ENCODE data around the gene TMEM87B. TPM values are rescaled to one million over a fixed set of nuclear protein-coding genes. Genes with fewer than 3 reads are reported as not detected.

TMEM87B gene
- total RNA-seq, 1 experiment from 2014 or later: 37.0 TPM

DNA sequence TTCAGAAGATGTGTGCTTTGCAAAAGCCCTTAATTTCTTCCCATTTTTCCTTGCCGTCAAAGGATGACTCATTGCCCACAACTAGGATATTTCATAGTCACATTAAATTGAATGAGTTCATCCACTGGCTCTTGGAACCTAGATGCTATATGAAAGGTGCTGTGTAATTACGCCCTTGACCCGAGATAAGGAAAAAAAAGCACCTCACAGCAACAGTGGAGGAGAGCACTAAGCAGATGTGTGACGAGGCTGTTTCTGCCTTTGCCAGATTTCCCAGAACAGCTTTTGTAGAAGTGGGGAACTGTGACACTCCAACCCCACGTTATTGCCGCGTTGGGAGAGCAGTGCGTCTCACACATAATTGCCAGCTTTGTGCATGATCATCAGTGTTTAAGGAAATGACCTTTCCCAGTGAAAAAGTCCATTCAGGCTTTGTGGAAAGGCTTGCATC lies 33.3 kb upstream of the TMEM87B start:
- intact Hi-C loops (cut with micrococcal nuclease; ENCODE audit: unreplicated experiment): no loop called here
- Mint-ChIP-seq H3K4me1 (ENCODE audit: low read depth, unreplicated experiment) (peaks cover 28% of the 10 kb centered on the region), H3K36me3 (ENCODE audit: insufficient read depth, unreplicated experiment) (no peaks in the 10 kb centered on the region), H3K27ac (ENCODE audit: unreplicated experiment) (no peak overlapping the region), H3K9me3 (ENCODE audit: low read depth, unreplicated experiment) (no peaks in the 10 kb centered on the region), H3K27me3 (ENCODE audit: unreplicated experiment) (no peaks in the 10 kb centered on the region), H3K4me3 (ENCODE audit: low read depth, unreplicated experiment) (no peak overlapping the region)
- CTCF ChIA-PET: interaction anchor here (0.6 kb wide), 1 partner anchor 123 kb away, joined by 3 read pairs; the partner anchor contains the start of gene MERTK
- TF ChIP-seq, protein P1, sequence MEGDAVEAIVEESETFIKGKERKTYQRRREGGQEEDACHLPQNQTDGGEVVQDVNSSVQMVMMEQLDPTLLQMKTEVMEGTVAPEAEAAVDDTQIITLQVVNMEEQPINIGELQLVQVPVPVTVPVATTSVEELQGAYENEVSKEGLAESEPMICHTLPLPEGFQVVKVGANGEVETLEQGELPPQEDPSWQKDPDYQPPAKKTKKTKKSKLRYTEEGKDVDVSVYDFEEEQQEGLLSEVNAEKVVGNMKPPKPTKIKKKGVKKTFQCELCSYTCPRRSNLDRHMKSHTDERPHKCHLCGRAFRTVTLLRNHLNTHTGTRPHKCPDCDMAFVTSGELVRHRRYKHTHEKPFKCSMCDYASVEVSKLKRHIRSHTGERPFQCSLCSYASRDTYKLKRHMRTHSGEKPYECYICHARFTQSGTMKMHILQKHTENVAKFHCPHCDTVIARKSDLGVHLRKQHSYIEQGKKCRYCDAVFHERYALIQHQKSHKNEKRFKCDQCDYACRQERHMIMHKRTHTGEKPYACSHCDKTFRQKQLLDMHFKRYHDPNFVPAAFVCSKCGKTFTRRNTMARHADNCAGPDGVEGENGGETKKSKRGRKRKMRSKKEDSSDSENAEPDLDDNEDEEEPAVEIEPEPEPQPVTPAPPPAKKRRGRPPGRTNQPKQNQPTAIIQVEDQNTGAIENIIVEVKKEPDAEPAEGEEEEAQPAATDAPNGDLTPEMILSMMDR (IDR thresholded peaks at IDR 0.05; ENCODE audit: unreplicated experiment): no peak
- BruUV-seq (replicated peaks): no TSS peak
- DNase-seq: no peak

DNA sequence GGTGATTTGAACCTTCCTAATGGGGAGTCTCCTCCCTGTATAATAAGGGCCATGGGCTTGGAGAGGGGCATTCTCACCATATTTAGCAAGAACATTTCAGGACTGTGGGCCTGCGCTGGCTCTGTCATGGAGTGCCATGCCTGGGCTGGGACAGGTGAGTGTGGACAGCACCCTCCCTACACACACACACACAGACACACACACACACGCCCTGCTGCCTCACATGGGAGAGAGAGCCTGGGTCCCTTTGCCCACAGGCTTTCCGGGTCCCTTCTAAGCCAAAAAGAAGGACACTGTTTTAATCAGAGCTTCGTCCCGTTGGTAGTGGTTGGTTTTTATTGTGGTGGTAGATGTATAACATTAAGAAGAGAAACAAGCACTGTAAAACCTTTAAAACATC lies 31.4 kb upstream of the TMEM87B start:
- H3K9me3 Mint-ChIP-seq (ENCODE audit: low read depth, unreplicated experiment): no peaks in the 10 kb centered on the region
- no peaks in the 10 kb centered on the region for H3K36me3 Mint-ChIP-seq (ENCODE audit: insufficient read depth, unreplicated experiment)
- H3K27me3 Mint-ChIP-seq (ENCODE audit: unreplicated experiment): no peaks in the 10 kb centered on the region
- intact Hi-C loops (cut with micrococcal nuclease; ENCODE audit: unreplicated experiment): no loop called here
- DNase-seq: no peak
- H3K27ac Mint-ChIP-seq (ENCODE audit: unreplicated experiment): no peak overlapping the region
- H3K4me3 Mint-ChIP-seq (ENCODE audit: low read depth, unreplicated experiment): no peak overlapping the region
- H3K4me1 Mint-ChIP-seq (ENCODE audit: low read depth, unreplicated experiment): peaks cover 28% of the 10 kb centered on the region
- no TSS peak for BruUV-seq (replicated peaks)
- TF ChIP-seq, protein P1 (IDR thresholded peaks at IDR 0.05; ENCODE audit: unreplicated experiment): no peak
- CTCF ChIA-PET: no interaction called here

DNA sequence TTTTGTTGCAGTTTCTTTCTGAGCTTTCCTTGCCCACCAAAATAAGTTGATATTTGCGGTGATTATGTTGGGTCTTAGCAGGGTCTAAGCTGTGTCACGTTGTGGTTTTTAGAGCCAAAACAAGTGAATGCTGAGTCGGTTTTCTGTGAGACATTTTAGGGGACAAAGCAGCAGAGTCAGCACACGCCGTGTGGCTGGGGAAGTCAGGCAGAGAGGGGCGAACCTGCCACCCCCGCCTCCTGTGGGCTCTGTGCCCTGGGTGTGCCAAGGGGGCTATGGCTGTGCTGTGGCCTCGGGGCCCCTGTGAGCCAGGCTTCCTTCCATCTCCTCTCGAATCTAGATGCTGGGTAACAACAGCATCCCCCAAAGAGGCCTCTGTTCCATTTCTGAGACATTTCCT lies 30.8 kb upstream of the TMEM87B start:
- H3K4me3 Mint-ChIP-seq (ENCODE audit: low read depth, unreplicated experiment): no peak overlapping the region
- no peaks in the 10 kb centered on the region for H3K9me3 Mint-ChIP-seq (ENCODE audit: low read depth, unreplicated experiment)
- no peaks in the 10 kb centered on the region for H3K36me3 Mint-ChIP-seq (ENCODE audit: insufficient read depth, unreplicated experiment)
- peaks cover 28% of the 10 kb centered on the region for H3K4me1 Mint-ChIP-seq (ENCODE audit: low read depth, unreplicated experiment)
- TF ChIP-seq, protein P1 (IDR thresholded peaks at IDR 0.05; ENCODE audit: unreplicated experiment): no peak
- DNase-seq: no peak
- no peak overlapping the region for H3K27ac Mint-ChIP-seq (ENCODE audit: unreplicated experiment)
- CTCF ChIA-PET: no interaction called here
- intact Hi-C loops (cut with micrococcal nuclease; ENCODE audit: unreplicated experiment): no loop called here
- no TSS peak for BruUV-seq (replicated peaks)
- no peaks in the 10 kb centered on the region for H3K27me3 Mint-ChIP-seq (ENCODE audit: unreplicated experiment)

DNA sequence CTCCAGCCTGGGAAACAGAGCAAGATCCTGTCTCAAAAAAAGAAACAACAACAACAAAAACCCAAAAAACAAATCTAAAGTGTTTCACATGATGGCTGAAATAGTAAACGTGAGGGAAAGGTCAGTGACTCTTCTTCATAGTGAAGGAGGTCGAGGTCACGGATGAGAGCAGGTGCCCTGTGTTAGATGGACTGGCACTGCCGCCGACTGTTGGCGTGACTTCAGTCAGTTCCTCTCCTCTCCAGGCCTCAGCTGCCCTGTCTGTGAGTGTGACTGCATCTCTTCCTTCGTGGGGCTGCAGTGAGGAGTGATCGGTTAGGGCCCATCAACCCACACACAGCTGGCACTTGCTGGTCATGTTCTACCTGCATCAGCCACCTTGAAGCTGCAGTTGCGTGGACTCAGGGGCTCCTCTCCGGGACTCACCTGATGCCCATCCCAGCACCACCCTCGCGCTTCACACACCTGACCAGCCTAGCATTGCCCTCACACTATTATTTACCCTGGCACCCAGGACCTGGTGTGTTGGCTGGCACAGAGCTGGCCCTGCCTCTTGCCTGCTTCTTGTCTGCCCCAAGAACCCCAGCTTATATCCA lies 30.1 kb upstream of the TMEM87B start:
- no peak overlapping the region for H3K27ac Mint-ChIP-seq (ENCODE audit: unreplicated experiment)
- TF ChIP-seq, protein P1 (IDR thresholded peaks at IDR 0.05; ENCODE audit: unreplicated experiment): no peak
- H3K27me3 Mint-ChIP-seq (ENCODE audit: unreplicated experiment): no peaks in the 10 kb centered on the region
- no peak overlapping the region for H3K4me3 Mint-ChIP-seq (ENCODE audit: low read depth, unreplicated experiment)
- no peaks in the 10 kb centered on the region for H3K9me3 Mint-ChIP-seq (ENCODE audit: low read depth, unreplicated experiment)
- H3K4me1 Mint-ChIP-seq (ENCODE audit: low read depth, unreplicated experiment): peaks cover 26% of the 10 kb centered on the region
- DNase-seq: no peak
- BruUV-seq (replicated peaks): no TSS peak
- intact Hi-C loops (cut with micrococcal nuclease; ENCODE audit: unreplicated experiment): no loop called here
- H3K36me3 Mint-ChIP-seq (ENCODE audit: insufficient read depth, unreplicated experiment): no peaks in the 10 kb centered on the region
- CTCF ChIA-PET: no interaction called here
